ENCODE results near the gene RAD51D.
"Not testable (repeated sequence)": the region's sequence is repeated elsewhere in the genome, so short reads cannot be mapped to it uniquely, and the experiment has no call there.

RAD51D gene

GRCh38 chr17:35119370-35120165, at the start of gene RAD51D:
RAD51D (minus strand) TSS chr17:35119860; CDS start chr17:35119613, 247 bp downstream.
- DNase-seq, result peak; percentile 82

GRCh38 chr17:35167666-35168065, 48.0 kb upstream of the RAD51D start:
- DNase-seq, result no peak

GRCh38 chr17:35167046-35167445, 47.4 kb upstream of the RAD51D start:
- DNase-seq, result no peak

- no peak for DNase-seq
Observed at GRCh38 chr17:35166526-35166925, 46.9 kb upstream of the RAD51D start.

- no peak for DNase-seq
Observed at GRCh38 chr17:35164716-35165115, 45.1 kb upstream of the RAD51D start.

- no peak for DNase-seq
Observed at GRCh38 chr17:35163886-35164285, 44.2 kb upstream of the RAD51D start.

GRCh38 chr17:35162755-35163154, 43.1 kb upstream of the RAD51D start:
- no peak for DNase-seq

- DNase-seq, result no peak
Observed at GRCh38 chr17:35161281-35161761, 41.7 kb upstream of the RAD51D start.

- no peak for DNase-seq
Observed at GRCh38 chr17:35160354-35161201, 40.9 kb upstream of the RAD51D start.

GRCh38 chr17:35159940-35160339, 40.3 kb upstream of the RAD51D start:
- DNase-seq, result no peak

GRCh38 chr17:35155246-35155645, 35.6 kb upstream of the RAD51D start:
- DNase-seq, result no peak

- no peak for DNase-seq
Observed at GRCh38 chr17:35154196-35155165, 34.8 kb upstream of the RAD51D start.

GRCh38 chr17:35152421-35153140, 32.9 kb upstream of the RAD51D start:
- DNase-seq, result no peak

- DNase-seq, result not testable (repeated sequence)
Observed at GRCh38 chr17:35151080-35151479, 31.4 kb upstream of the RAD51D start.

- DNase-seq, result no peak
Observed at GRCh38 chr17:35149941-35150340, 30.3 kb upstream of the RAD51D start.

GRCh38 chr17:35148144-35148543, 28.5 kb upstream of the RAD51D start:
- no peak for DNase-seq

- no peak for DNase-seq
Observed at GRCh38 chr17:35147375-35147905, 27.8 kb upstream of the RAD51D start, which contains the start of gene UNC45B. UNC45B (plus strand) TSS chr17:35147817; CDS start chr17:35148264, 447 bp downstream.

- DNase-seq, result no peak
Observed at GRCh38 chr17:35146214-35146833, 26.7 kb upstream of the RAD51D start.

- DNase-seq, result no peak
Observed at GRCh38 chr17:35144840-35145239, 25.2 kb upstream of the RAD51D start.

- DNase-seq, result no peak
Observed at GRCh38 chr17:35142467-35142796, 22.8 kb upstream of the RAD51D start.

Data from NCI-H345 (cell line).